Measurements from ENCODE around the gene ZNF212. TPM values are rescaled to one million over a fixed set of nuclear protein-coding genes. Genes with fewer than 3 reads are reported as not detected.

The ZNF212 gene
- total RNA-seq, 3 donors from 2014 or later (not counting 1 experiment from before 2014, with no cell fraction given): 11.2 to 23.7 (median 17.0) TPM

DNA sequence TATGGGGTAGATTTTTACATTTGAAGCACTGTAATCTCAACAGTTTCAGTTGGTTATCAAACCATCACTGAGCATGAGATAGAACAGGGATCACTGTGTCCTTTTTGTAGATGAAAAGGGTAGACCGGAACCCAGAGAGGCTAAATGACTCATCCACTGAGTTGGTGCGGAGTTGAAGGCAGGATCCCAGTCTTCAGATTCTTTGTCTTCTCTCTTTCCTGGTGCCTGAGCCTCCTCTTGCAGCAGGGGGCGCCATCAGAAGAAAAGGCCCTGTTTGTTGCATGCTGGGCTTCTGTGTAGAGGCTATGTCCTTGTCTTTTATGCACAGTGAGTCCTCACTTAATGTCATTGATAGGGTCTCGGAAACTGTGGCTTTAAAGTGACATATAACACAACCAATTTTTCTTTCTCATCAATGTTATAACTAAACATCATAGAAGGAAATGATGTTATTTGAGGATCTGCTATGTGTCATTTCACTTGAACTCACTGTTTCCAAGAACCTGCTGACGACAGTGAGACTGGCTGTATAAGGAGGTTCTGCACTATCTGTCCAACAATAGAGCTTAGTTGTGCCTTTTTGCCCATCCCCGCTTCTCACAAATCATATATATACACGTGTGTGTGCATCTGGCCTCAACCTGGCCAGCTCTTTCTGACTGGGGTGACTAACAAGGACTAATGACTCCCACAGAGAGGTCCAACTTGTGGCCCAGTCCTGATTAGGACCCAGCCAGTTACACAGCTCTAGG, 29.8 kb upstream of the ZNF212 start:
- intact Hi-C loops (cut with micrococcal nuclease): no loop called here
- H3K27me3 ChIP-seq (ENCODE audit: control insufficient read depth, insufficient read depth, low read length): no peaks in the 10 kb centered on the region
- ATAC-seq (peak; percentile 42 to 57 (median 44)), DNase-seq (peak in 1 of 2 donors; percentile 63)
- no peaks in the 10 kb centered on the region for H3K9me3 ChIP-seq (ENCODE audit: control insufficient read depth, insufficient read depth, low read length)
- H3K4me1 ChIP-seq (ENCODE audit: control insufficient read depth, insufficient read depth, low read length): no peaks in the 10 kb centered on the region
- no peaks in the 10 kb centered on the region for H3K27me3 Mint-ChIP-seq (ENCODE audit: low read depth in 2 of 2)
- no peak overlapping the region for H3K27ac Mint-ChIP-seq
- H3K36me3 Mint-ChIP-seq: peaks cover 22% of the 10 kb centered on the region
- no peak overlapping the region for H3K4me3 ChIP-seq (ENCODE audit: low read length)
- peaks cover 0 to 5% of the 10 kb centered on the region in 2 donors for H3K4me1 Mint-ChIP-seq
- no peaks in the 10 kb centered on the region for H3K9me3 Mint-ChIP-seq
- WGBS (ENCODE audit: insufficient coverage): 72% methylated on average over 6 of the region's 7 CpGs
- H3K27ac ChIP-seq (ENCODE audit: low read length): no peak overlapping the region
- no peak overlapping the region for H3K4me3 Mint-ChIP-seq
- peaks cover 71% of the 10 kb centered on the region for H3K36me3 ChIP-seq (ENCODE audit: control insufficient read depth, insufficient read depth, low read length)
- TF ChIP-seq, protein P1, sequence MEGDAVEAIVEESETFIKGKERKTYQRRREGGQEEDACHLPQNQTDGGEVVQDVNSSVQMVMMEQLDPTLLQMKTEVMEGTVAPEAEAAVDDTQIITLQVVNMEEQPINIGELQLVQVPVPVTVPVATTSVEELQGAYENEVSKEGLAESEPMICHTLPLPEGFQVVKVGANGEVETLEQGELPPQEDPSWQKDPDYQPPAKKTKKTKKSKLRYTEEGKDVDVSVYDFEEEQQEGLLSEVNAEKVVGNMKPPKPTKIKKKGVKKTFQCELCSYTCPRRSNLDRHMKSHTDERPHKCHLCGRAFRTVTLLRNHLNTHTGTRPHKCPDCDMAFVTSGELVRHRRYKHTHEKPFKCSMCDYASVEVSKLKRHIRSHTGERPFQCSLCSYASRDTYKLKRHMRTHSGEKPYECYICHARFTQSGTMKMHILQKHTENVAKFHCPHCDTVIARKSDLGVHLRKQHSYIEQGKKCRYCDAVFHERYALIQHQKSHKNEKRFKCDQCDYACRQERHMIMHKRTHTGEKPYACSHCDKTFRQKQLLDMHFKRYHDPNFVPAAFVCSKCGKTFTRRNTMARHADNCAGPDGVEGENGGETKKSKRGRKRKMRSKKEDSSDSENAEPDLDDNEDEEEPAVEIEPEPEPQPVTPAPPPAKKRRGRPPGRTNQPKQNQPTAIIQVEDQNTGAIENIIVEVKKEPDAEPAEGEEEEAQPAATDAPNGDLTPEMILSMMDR (IDR thresholded peaks at IDR 0.05): peak; percentile 20

DNA sequence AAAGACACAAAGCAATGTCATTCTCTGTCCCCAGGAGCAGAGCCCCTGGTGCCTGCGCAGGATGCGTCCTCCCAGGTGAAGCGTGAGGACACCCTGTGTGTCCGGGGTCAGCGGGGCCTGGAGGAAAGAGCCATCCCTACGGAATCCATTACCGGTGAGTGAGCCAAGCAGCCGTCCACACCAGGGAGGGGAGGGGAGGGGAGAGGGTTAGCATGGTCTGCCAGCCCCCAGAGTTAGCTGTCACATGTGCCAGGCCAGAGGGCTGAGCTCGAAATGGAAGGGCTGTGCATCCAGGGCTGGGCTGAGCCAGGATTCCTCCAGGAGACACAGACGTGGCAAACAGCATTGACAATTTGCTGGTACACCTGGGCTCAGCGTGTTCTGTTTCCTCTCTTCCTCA, 28.9 kb upstream of the ZNF212 start:
- intact Hi-C loops (cut with micrococcal nuclease): no loop called here
- ATAC-seq: no peak
- Histone ChIP-seq H3K27me3 (ENCODE audit: control insufficient read depth, insufficient read depth, low read length) (no peaks in the 10 kb centered on the region), H3K36me3 (ENCODE audit: control insufficient read depth, insufficient read depth, low read length) (peaks cover 77% of the 10 kb centered on the region), H3K9me3 (ENCODE audit: control insufficient read depth, insufficient read depth, low read length) (no peaks in the 10 kb centered on the region), H3K27ac (ENCODE audit: low read length) (no peak overlapping the region), H3K4me3 (ENCODE audit: low read length) (no peak overlapping the region), H3K4me1 (ENCODE audit: control insufficient read depth, insufficient read depth, low read length) (no peaks in the 10 kb centered on the region)
- WGBS (ENCODE audit: insufficient coverage): 97% methylated on average over 11 of the region's 11 CpGs
- Mint-ChIP-seq H3K27me3 (ENCODE audit: low read depth in 2 of 2) (no peaks in the 10 kb centered on the region), H3K9me3 (no peaks in the 10 kb centered on the region), H3K4me3 (no peak overlapping the region), H3K27ac (no peak overlapping the region), H3K36me3 (peaks cover 22% of the 10 kb centered on the region), H3K4me1 (peaks cover 0 to 3% of the 10 kb centered on the region in 2 donors)
- TF ChIP-seq, protein P1 (IDR thresholded peaks at IDR 0.05): no peak
- no peak for DNase-seq

DNA sequence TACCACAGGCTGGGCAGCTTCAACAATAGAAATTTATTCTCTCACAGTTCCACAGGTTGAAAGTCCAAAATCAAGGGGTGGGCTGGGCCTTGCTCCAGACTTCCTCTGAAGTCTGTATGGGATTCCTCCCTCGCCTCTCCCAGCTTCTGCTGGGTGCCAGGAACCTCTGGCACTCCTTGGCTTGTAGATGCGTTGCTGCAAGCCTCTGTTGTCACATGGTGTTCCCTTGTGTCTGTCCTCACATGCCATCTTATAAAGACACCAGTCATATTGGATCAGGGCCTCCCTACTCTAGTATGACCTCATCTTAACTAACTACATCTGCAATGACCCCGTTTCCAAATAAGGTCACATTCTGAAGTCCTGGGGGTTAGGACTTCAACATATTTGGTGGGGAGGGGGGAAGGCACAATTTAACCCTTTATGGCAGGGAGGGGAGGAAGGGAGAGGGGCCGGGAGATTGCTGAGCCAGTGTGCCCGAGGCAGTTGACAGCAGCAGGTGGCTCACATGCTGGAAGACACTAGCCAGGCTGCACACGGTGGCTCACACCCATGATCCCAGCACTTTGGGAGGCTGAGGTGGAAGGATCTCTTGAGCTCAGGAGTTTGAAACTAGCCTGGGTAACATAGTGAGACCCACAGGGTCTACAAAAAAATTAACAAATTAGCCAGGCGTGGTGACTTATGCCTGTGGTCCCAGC, 25.3 kb upstream of the ZNF212 start:
- intact Hi-C loops (cut with micrococcal nuclease): no loop called here
- 95% methylated on average over 6 of the region's 7 CpGs for WGBS (ENCODE audit: insufficient coverage)
- no peaks in the 10 kb centered on the region for H3K27me3 Mint-ChIP-seq (ENCODE audit: low read depth in 2 of 2)
- Histone ChIP-seq H3K27ac (ENCODE audit: low read length) (no peak overlapping the region), H3K36me3 (ENCODE audit: control insufficient read depth, insufficient read depth, low read length) (peaks cover 76% of the 10 kb centered on the region), H3K27me3 (ENCODE audit: control insufficient read depth, insufficient read depth, low read length) (no peaks in the 10 kb centered on the region), H3K4me3 (ENCODE audit: low read length) (no peak overlapping the region), H3K9me3 (ENCODE audit: control insufficient read depth, insufficient read depth, low read length) (no peaks in the 10 kb centered on the region), H3K4me1 (ENCODE audit: control insufficient read depth, insufficient read depth, low read length) (no peaks in the 10 kb centered on the region)
- TF ChIP-seq, protein P1 (IDR thresholded peaks at IDR 0.05): no peak
- no peak for DNase-seq
- no peaks in the 10 kb centered on the region for H3K9me3 Mint-ChIP-seq
- H3K27ac Mint-ChIP-seq: no peak overlapping the region
- ATAC-seq: no peak
- H3K4me1 Mint-ChIP-seq: peaks cover 3 to 10% of the 10 kb centered on the region in 2 donors
- peaks cover 16% of the 10 kb centered on the region for H3K36me3 Mint-ChIP-seq
- no peak overlapping the region for H3K4me3 Mint-ChIP-seq

All from natural killer cell (primary cell).